ENCODE results near the gene PPIL1. TPM values are rescaled to one million over a fixed set of nuclear protein-coding genes. Genes with fewer than 3 reads are reported as not detected.

PPIL1 gene
- total and polyA plus RNA-seq, 7 donors = 13.2 to 28.0 (median 17.4) TPM

- no peak for DNase-seq
- Histone ChIP-seq H3K9me3 (no peaks in the 10 kb centered on the region), H3K4me3 (no peak overlapping the region), H3K4me1 (no peaks in the 10 kb centered on the region), H3K27ac (no peak overlapping the region), H3K36me3 (no peaks in the 10 kb centered on the region), H3K27me3 (no peaks in the 10 kb centered on the region)
- intact Hi-C loops (cut with DNase I) = no loop called here
- TF ChIP-seq EP300 (IDR thresholded peaks at IDR 0.05) (no peak), CTCF (IDR thresholded peaks at IDR 0.05) (no peak)
- 58 to 65% methylated on average over 7 of the region's 7 CpGs for WGBS, 2 donors
Observed at GRCh38 chr6:36805096-36805797, 69.4 kb downstream of the PPIL1 start.

Other genes starting within 250 kb of the PPIL1 start
- 100 to 1,000 TPM in 1 of 4 donors, 10 to 100 TPM in 3; 35.7 to 390 (median 49.7) TPM for gene CDKN1A, start 196.1 kb downstream of the PPIL1 start, total RNA-seq
- 100 to 1,000 TPM; 255 to 429 (median 404) TPM for gene CDKN1A, start 196.1 kb downstream of the PPIL1 start, polyA plus RNA-seq
- gene RAB44, start 177.0 kb downstream of the PPIL1 start, total RNA-seq = under 1 TPM in 1 of 4 donors, not detected in 3; 0.71 TPM
- under 1 TPM; under 0.01 to 0.23 (median 0.10) TPM for gene RAB44, start 177.0 kb downstream of the PPIL1 start, polyA plus RNA-seq
- gene CPNE5, start 35.4 kb downstream of the PPIL1 start, total RNA-seq = 1 to 10 TPM in 3 of 4 donors, under 1 TPM in 1; 0.99 to 3.8 (median 2.0) TPM
- gene CPNE5, start 35.4 kb downstream of the PPIL1 start, polyA plus RNA-seq = 10 to 100 TPM in 1 of 3 donors, 1 to 10 TPM in 2; 5.5 to 11.6 (median 6.0) TPM
- 10 to 100 TPM; 37.3 to 51.4 (median 44.3) TPM for gene C6orf89, start 11.1 kb upstream of the PPIL1 start, total RNA-seq
- 10 to 100 TPM in 2 of 3 donors, 1 to 10 TPM in 1; 5.5 to 36.6 (median 10.8) TPM for gene C6orf89, start 11.1 kb upstream of the PPIL1 start, polyA plus RNA-seq
- 10 to 100 TPM in 3 of 4 donors, 1 to 10 TPM in 1; 2.9 to 50.7 (median 15.4) TPM for gene PI16, start 79.9 kb upstream of the PPIL1 start, total RNA-seq
- gene PI16, start 79.9 kb upstream of the PPIL1 start, polyA plus RNA-seq = 1 to 10 TPM in 2 of 3 donors, under 1 TPM in 1; 0.85 to 1.8 (median 1.2) TPM
- 100 to 1,000 TPM; 163 to 198 (median 195) TPM for gene MTCH1, start 111.4 kb upstream of the PPIL1 start, total RNA-seq
- gene MTCH1, start 111.4 kb upstream of the PPIL1 start, polyA plus RNA-seq = 100 to 1,000 TPM; 141 to 150 (median 150) TPM
- gene FGD2, start 130.9 kb upstream of the PPIL1 start, total RNA-seq = 10 to 100 TPM; 17.1 to 39.3 (median 21.9) TPM
- gene FGD2, start 130.9 kb upstream of the PPIL1 start, polyA plus RNA-seq = 10 to 100 TPM in 1 of 3 donors, 1 to 10 TPM in 2; 3.7 to 40.8 (median 9.0) TPM

Data from sigmoid colon (tissue), 7 donors.